NCI-H1417 (cell line): ENCODE measurements around the gene CXXC1.
"Not testable (repeated sequence)": the region's sequence is repeated elsewhere in the genome, so short reads cannot be mapped to it uniquely, and the experiment has no call there.

Experiments used
- DNase-seq, 3 experiments: peaks; one replicate each; lab custom pipeline; 2025; lab: John Stamatoyannopoulos, UW

CXXC1 gene

GRCh38 chr18:50287441-50288347, at the start of gene CXXC1:
Gene CXXC1, minus strand, starts transcription at chr18:50287692. Its CDS starts 103 bp downstream, at chr18:50287589.
- peak; percentile 98 to 100 (median 98) for DNase-seq

GRCh38 chr18:50334546-50335152, 47.2 kb upstream of the CXXC1 start:
- no peak for DNase-seq

GRCh38 chr18:50331691-50332090, 44.2 kb upstream of the CXXC1 start:
- no peak for DNase-seq

GRCh38 chr18:50330176-50330575, 42.7 kb upstream of the CXXC1 start:
- DNase-seq = no peak

GRCh38 chr18:50327983-50328382, 40.5 kb upstream of the CXXC1 start:
- DNase-seq = no peak

GRCh38 chr18:50320719-50321118, 33.2 kb upstream of the CXXC1 start:
- no peak for DNase-seq

- DNase-seq = no peak
These were observed 27.8 kb upstream of the CXXC1 start for GRCh38 chr18:50315100-50315871.

- DNase-seq = no peak
These were observed 26.5 kb upstream of the CXXC1 start for GRCh38 chr18:50313873-50314460.

- no peak for DNase-seq
These were observed 25.6 kb upstream of the CXXC1 start for GRCh38 chr18:50313031-50313607.

- no peak for DNase-seq
These were observed 25.0 kb upstream of the CXXC1 start for GRCh38 chr18:50312296-50313030.

GRCh38 chr18:50311650-50312049, 24.2 kb upstream of the CXXC1 start:
- no peak for DNase-seq

- no peak for DNase-seq
These were observed 22.6 kb upstream of the CXXC1 start for GRCh38 chr18:50310080-50310479.

- not testable (repeated sequence) for DNase-seq
These were observed 21.4 kb upstream of the CXXC1 start for GRCh38 chr18:50308851-50309250.

GRCh38 chr18:50307738-50308470, 20.4 kb upstream of the CXXC1 start:
- peak; percentile 88 to 97 (median 91) for DNase-seq

- no peak for DNase-seq
These were observed 19.9 kb upstream of the CXXC1 start for GRCh38 chr18:50307400-50307737.

- DNase-seq = no peak
These were observed 19.5 kb upstream of the CXXC1 start for GRCh38 chr18:50306944-50307343.

- no peak for DNase-seq
These were observed 13.6 kb upstream of the CXXC1 start for GRCh38 chr18:50301074-50301473.

GRCh38 chr18:50299626-50300388, 12.3 kb upstream of the CXXC1 start:
- DNase-seq = no peak

- DNase-seq = peak in 2 of 3 experiments; percentile 56 to 62
These were observed 11.2 kb upstream of the CXXC1 start for GRCh38 chr18:50298443-50299284.
